GM12878 (cell line): ENCODE data around the gene CCDC78. TPM values are rescaled to one million over a fixed set of nuclear protein-coding genes. Genes with fewer than 3 reads are reported as not detected.

Experiments used
- ATAC-seq: fragments of 200-7000 bp; cut with Tn5 transposase; 3 replicates; pipeline ENCODE4 v1.9.1; 2020; ENCODE audit warnings: mild to moderate bottlenecking, moderate library complexity
- BruUV-seq: library from RNA; stranded (reverse); fragments of 400-500 nt; replicated peaks from 2 replicates; lab custom pipeline; 2021; lab: Mats Ljungman, UMichigan
- CTCF ChIA-PET: fragments of 300-600 bp; sonication (Branson Sonifier 250); formaldehyde crosslinking; extraction: SDS; loops from one replicate; lab custom pipeline; 2021; ENCODE audit warnings: inconsistent platforms; lab: Yijun Ruan, JAX
- POLR2A ChIA-PET: fragments of 350-600 bp; formaldehyde crosslinking; extraction: SDS; loops from one replicate; lab custom pipeline; 2021; ENCODE audit warnings: inconsistent platforms; lab: Charles Lee
- RAD21 ChIA-PET: fragments of 300-600 bp; sonication (Branson Sonifier 250); formaldehyde crosslinking; loops from one replicate; lab custom pipeline; 2023; ENCODE audit warnings: antibody characterized with exemption; ENCODE audit not compliant: unreplicated experiment; lab: Charles Lee
- SMC1A ChIA-PET: fragments of 300-600 bp; sonication (Branson Sonifier 250); formaldehyde crosslinking; loops from one replicate; lab custom pipeline; 2023; ENCODE audit not compliant: unreplicated experiment, uncharacterized antibody; lab: Charles Lee
- DNase-seq: peaks from one replicate; pipeline ENCODE4 v3.0.0-alpha.2; 2011; ENCODE audit warnings: low read depth, low spot score
- FAIRE-seq: peaks from 3 replicates; lab custom pipeline; 2011; peaks lifted over from hg19 to GRCh38; lab: Jason Lieb, UNC
- H2AFZ ChIP-seq: 2 replicates; pipeline ENCODE4 v1.6.0; 2011; ENCODE audit warnings: low read depth, low read length, control low read depth; ENCODE audit not compliant: control insufficient read depth
- H3K27ac ChIP-seq: 2 replicates; pipeline ENCODE4 v1.5.1; 2011; ENCODE audit warnings: control low read depth; ENCODE audit not compliant: control insufficient read depth, insufficient read depth
- H3K27me3 ChIP-seq, 2 experiments: replicated peaks in 1 of 2; 2 replicates each; pipeline versions ENCODE4 v1.6.0 to v1.6.1; 2011; ENCODE audit warnings: low read length in 1 of 2; ENCODE audit not compliant: control insufficient read depth in 2 of 2, insufficient read depth in 2 of 2
- H3K36me3 ChIP-seq, 2 experiments: 2 replicates each; pipeline ENCODE4 v1.5.1; 2011; ENCODE audit warnings: low read length in 1 of 2; ENCODE audit not compliant: control insufficient read depth in 2 of 2, insufficient read depth in 2 of 2
- H3K4me1 ChIP-seq: 2 replicates; pipeline ENCODE4 v1.6.1; 2011; ENCODE audit warnings: mild to moderate bottlenecking, low read length, moderate library complexity, mixed read lengths; ENCODE audit not compliant: control insufficient read depth, insufficient read depth
- H3K4me2 ChIP-seq: 2 replicates; pipeline ENCODE4 v1.6.0; 2011; ENCODE audit warnings: control low read depth; ENCODE audit not compliant: control insufficient read depth, insufficient read depth
- H3K4me3 ChIP-seq: fragments of 200-600 bp; sonication (generic); 2 replicates; pipeline ENCODE4 v1.5.1; 2016
- H3K79me2 ChIP-seq: 2 replicates; pipeline ENCODE4 v1.6.0; 2011; ENCODE audit warnings: low read length; ENCODE audit not compliant: control insufficient read depth, insufficient read depth
- H3K9ac ChIP-seq: 2 replicates; pipeline ENCODE4 v1.8.0; 2011; ENCODE audit warnings: low read length, control low read depth, mixed read lengths; ENCODE audit not compliant: control insufficient read depth, insufficient read depth
- H3K9me3 ChIP-seq: replicated peaks from 3 replicates; pipeline ENCODE4 v1.5.1; 2011; ENCODE audit warnings: mild to moderate bottlenecking, low read length; ENCODE audit not compliant: control insufficient read depth, insufficient read depth
- H4K20me1 ChIP-seq: 2 replicates; pipeline ENCODE4 v1.6.0; 2011; ENCODE audit not compliant: control insufficient read depth, insufficient read depth
- BACH1 ChIP-seq: fragments of 450-650 bp; IDR thresholded peaks from 2 replicates; pipeline ENCODE4 v1.6.1; 2017; ENCODE audit warnings: mild to moderate bottlenecking, borderline replicate concordance
- BCL11A ChIP-seq: IDR thresholded peaks from 2 replicates; pipeline ENCODE4 v1.6.1; 2011; ENCODE audit warnings: low read depth, low read length
- CBFB ChIP-seq: IDR thresholded peaks from 2 replicates; pipeline ENCODE4 v1.6.1; 2016; ENCODE audit warnings: antibody characterized with exemption, low read depth
- CREB1 ChIP-seq: IDR thresholded peaks from 2 replicates; pipeline ENCODE4 v1.6.1; 2012; ENCODE audit warnings: low read depth, mild to moderate bottlenecking, inconsistent platforms
- IRF4 ChIP-seq: IDR thresholded peaks from 2 replicates; pipeline ENCODE4 v1.6.1; 2011; ENCODE audit warnings: low read depth, low read length
- LARP7 ChIP-seq: fragments of 450-650 bp; IDR thresholded peaks from 2 replicates; pipeline ENCODE4 v1.6.1; 2017; ENCODE audit warnings: mild to moderate bottlenecking
- NR2C2 ChIP-seq: IDR thresholded peaks from 2 replicates; pipeline ENCODE4 v1.6.1; 2011; ENCODE audit warnings: borderline replicate concordance, low read depth; ENCODE audit not compliant: control insufficient read depth, insufficient read length
- RCOR1 ChIP-seq: conservative IDR thresholded peaks from 2 replicates; pipeline ENCODE4 v1.6.1; 2012; ENCODE audit warnings: low read depth, low read length, improper control_type of control experiment
- RELA ChIP-seq: fragments of 450-650 bp; IDR thresholded peaks from 2 replicates; pipeline ENCODE4 v1.8.0; 2014; ENCODE audit warnings: borderline replicate concordance; ENCODE audit not compliant: partially characterized antibody
- RFX5 ChIP-seq: IDR thresholded peaks from 2 replicates; pipeline ENCODE4 v1.6.1; 2011; ENCODE audit warnings: low read depth, low read length, improper control_type of control experiment
- SMAD1 ChIP-seq: fragments of 450-650 bp; IDR thresholded peaks from 2 replicates; pipeline ENCODE4 v1.6.1; 2018; ENCODE audit warnings: mild to moderate bottlenecking, low read depth; ENCODE audit not compliant: partially characterized antibody
- SMAD5 ChIP-seq: IDR thresholded peaks from 2 replicates; pipeline ENCODE4 v1.6.1; 2016; ENCODE audit warnings: antibody characterized with exemption, low read depth
- SMARCA5 ChIP-seq: fragments of 450-650 bp; IDR thresholded peaks from 2 replicates; pipeline ENCODE4 v1.6.1; 2017; ENCODE audit warnings: mild to moderate bottlenecking
- SREBF2 ChIP-seq: IDR thresholded peaks from 2 replicates; pipeline ENCODE4 v1.6.1; 2012; ENCODE audit warnings: mild to moderate bottlenecking, low read length
- STAT1 ChIP-seq: fragments of 450-650 bp; conservative IDR thresholded peaks from 2 replicates; pipeline ENCODE4 v1.6.1; 2014; ENCODE audit warnings: antibody characterized with exemption, mild to moderate bottlenecking
- TBL1XR1 ChIP-seq: IDR thresholded peaks from 2 replicates; pipeline ENCODE4 v1.6.1; 2012; ENCODE audit warnings: low read depth, low read length, improper control_type of control experiment
- TCF3 ChIP-seq: IDR thresholded peaks from 2 replicates; pipeline ENCODE4 v1.6.1; 2012; ENCODE audit warnings: low read depth, mild to moderate bottlenecking, low read length, borderline replicate concordance; ENCODE audit not compliant: insufficient read depth
- ZZZ3 ChIP-seq: IDR thresholded peaks from 2 replicates; pipeline ENCODE4 v1.6.1; 2011; ENCODE audit warnings: low read depth; ENCODE audit not compliant: control insufficient read depth, insufficient read length
- WGBS: methylation state at CpG from one replicate; pipeline ENCODE4 v1.1.6; 2016; ENCODE audit warnings: low lambda C conversion rate; ENCODE audit not compliant: insufficient replicate concordance, insufficient coverage; ENCODE audit errors: missing lambda C conversion rate; 5-methylcytosine and 5-hydroxymethylcytosine counted together
- in situ Hi-C: fragments of 300-500 bp; cut with MboI; formaldehyde crosslinking; loops from 9 replicates; pipeline ENCODE4 v1.14.3; 2018; ENCODE audit warnings: mixed read lengths
- intact Hi-C: fragments of 100-400 bp; cut with micrococcal nuclease; formaldehyde crosslinking; loops from one replicate; pipeline ENCODE4 v1.14.2; 2022; ENCODE audit not compliant: unreplicated experiment
- polyA plus RNA-seq, 11 experiments: library from polyadenylated mRNA; depleted of rRNA in 4 of 11; unstranded in 6 of 11; stranded (reverse) in 5 of 11; fragments of >200 nt; fragmentation: Nextera tagmentation in 4 of 11; fragmentation: Illumina TruSeq in 1 of 11; extraction: Ambion mirVana in 4 of 11; extraction: Trizol in 1 of 11; gene quantifications; 1 replicate in 1 of 11; 2 replicates in 10 of 11; pipeline versions ENCODE4 v1.2.1 to v1.2.3, GENCODE V29; 2011 to 2016; ENCODE audit warnings: inconsistent platforms in 2 of 11, missing spikeins in 2 of 11, low read depth in 1 of 11
- total RNA-seq, 4 experiments: library from RNA; depleted of rRNA in 3 of 4; stranded (reverse); fragments of >200 nt in 3 of 4; fragmentation: Illumina TruSeq in 1 of 4; extraction: Trizol in 1 of 4; gene quantifications; 2 replicates each; pipeline versions ENCODE4 v1.2.1 to v1.2.3, GENCODE V29; 2013 to 2021
- TF ChIP-seq, protein P1 (sequence below): fragments of 450-650 bp; IDR thresholded peaks from 2 replicates; pipeline ENCODE4 v1.6.1; 2017; ENCODE audit warnings: antibody characterized with exemption, mild to moderate bottlenecking, moderate library complexity
- TF ChIP-seq, protein P2 (sequence below): IDR thresholded peaks from 2 replicates; pipeline ENCODE4 v1.6.1; 2012; ENCODE audit warnings: low read depth, low read length, improper control_type of control experiment

Gene CCDC78
- total and polyA plus RNA-seq, 10 of the 15 experiments (the other 5 are each of a cell fraction or from before 2014, with no cell fraction given): 0.10 to 26.2 (median 5.4) TPM

DNA sequence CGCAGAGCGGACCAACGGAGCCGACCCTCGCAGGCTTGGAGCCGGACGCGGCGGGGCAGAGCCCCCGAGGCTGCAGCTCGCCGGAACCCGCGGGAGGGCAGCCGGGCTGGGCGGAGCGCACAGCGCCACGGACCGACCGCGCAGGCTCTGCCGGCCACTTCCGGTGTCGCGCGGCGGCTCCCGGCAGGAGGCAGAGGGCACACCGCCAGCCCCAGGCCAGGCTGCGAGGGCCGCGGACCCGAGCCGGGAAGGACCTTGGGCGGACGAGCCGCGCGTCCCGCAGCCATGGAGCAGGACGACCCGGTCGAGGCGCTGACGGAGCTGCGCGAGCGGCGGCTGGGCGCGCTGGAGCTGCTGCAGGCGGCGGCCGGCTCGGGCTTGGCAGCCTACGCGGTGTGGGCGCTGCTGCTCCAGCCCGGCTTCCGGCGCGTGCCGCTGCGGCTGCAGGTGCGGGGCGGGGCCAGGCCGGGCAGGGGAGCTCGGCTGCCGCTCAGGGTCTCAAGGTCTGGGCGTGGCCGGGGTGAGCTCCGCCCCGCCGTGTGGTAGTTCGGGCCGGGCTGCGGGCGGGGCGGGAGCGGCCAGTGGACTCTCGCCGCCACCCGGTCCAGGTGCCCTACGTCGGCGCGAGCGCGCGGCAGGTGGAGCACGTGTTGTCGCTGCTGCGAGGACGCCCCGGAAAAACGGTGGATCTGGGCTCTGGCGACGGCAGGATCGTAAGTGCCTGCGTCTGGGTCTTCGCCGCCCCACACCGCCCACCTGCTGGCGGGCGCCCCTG, 5.1 kb downstream of the CCDC78 start, which contains the start of gene ANTKMT:
Gene ANTKMT (plus strand): TSS at position 157 of the 775 bp plus-strand sequence. CDS start 129 bp downstream, at position 286.
- in situ Hi-C loops: no loop called here
- RAD21 ChIA-PET: interaction anchor here (0.8 to 2.4 kb wide), 4 partner anchors 16 to 67 kb away, joined by 3 to 10 read pairs (median 6); partner anchors contain the start of genes CHTF18, RPUSD1 and STUB1
- peaks cover 16% of the 10 kb centered on the region for H3K4me1 ChIP-seq
- no peaks in the 10 kb centered on the region for H3K9me3 ChIP-seq
- peak; percentile 87 for ATAC-seq
- FAIRE-seq: peak; percentile 62
- POLR2A ChIA-PET: interaction anchor here (0.5 to 2.5 kb wide), 8 partner anchors 9 to 149 kb away, joined by 3 to 29 read pairs (median 6); partner anchors contain the start of genes CHTF18, CIAO3 and RPUSD1
- intact Hi-C loops: loop anchor here (2.0 kb wide), 2 partner anchors 20 to 36 kb away; partner anchors contain the start of genes CIAO3 and JMJD8
- SMC1A ChIA-PET: interaction anchor here (1.2 to 1.3 kb wide), 3 partner anchors 9 to 60 kb away, joined by 3 to 4 read pairs (median 3); no protein-coding TSS in a partner anchor
- peak within 1 kb of the TSS; percentile 86 for H3K4me3 ChIP-seq
- H3K27ac ChIP-seq: peak within 1 kb of the TSS; percentile 87
- no peak for DNase-seq
- H3K9ac ChIP-seq: peak within 1 kb of the TSS; percentile 91
- H2AFZ ChIP-seq: peak within 1 kb of the TSS; percentile 92
- WGBS: 3% methylated on average over 101 of the region's 106 CpGs
- H3K27me3 ChIP-seq: no peaks in the 10 kb centered on the region
- H3K79me2 ChIP-seq: no peaks in the 10 kb centered on the region; the same call in 1 of the 2 replicates
- no peaks in the 10 kb centered on the region for H3K36me3 ChIP-seq
- H4K20me1 ChIP-seq: 0 out of 2 replicates have a peak, but pooled peaks cover 2% of the 10 kb centered on the region
- peak within 1 kb of the TSS; percentile 69 for H3K4me2 ChIP-seq
- CTCF ChIA-PET: interaction anchor here (0.9 to 2.5 kb wide), 5 partner anchors 11 to 64 kb away, joined by 3 to 16 read pairs (median 4); no protein-coding TSS in a partner anchor
- BruUV-seq: TSS peak; percentile 63
- TF ChIP-seq NR2C2: no peak
- peak; percentile 88 for TF ChIP-seq STAT1
- no peak for TF ChIP-seq SREBF2
- TF ChIP-seq RCOR1: 0 out of 2 replicates have a peak, but pooled peaks have one; percentile 47
- peak; percentile 78 for TF ChIP-seq TCF3
- TF ChIP-seq LARP7: peak; percentile 96
- TF ChIP-seq SMARCA5: no peak; the same call in 1 of the 2 replicates
- TF ChIP-seq SMAD5: no peak
- TF ChIP-seq, protein P1, sequence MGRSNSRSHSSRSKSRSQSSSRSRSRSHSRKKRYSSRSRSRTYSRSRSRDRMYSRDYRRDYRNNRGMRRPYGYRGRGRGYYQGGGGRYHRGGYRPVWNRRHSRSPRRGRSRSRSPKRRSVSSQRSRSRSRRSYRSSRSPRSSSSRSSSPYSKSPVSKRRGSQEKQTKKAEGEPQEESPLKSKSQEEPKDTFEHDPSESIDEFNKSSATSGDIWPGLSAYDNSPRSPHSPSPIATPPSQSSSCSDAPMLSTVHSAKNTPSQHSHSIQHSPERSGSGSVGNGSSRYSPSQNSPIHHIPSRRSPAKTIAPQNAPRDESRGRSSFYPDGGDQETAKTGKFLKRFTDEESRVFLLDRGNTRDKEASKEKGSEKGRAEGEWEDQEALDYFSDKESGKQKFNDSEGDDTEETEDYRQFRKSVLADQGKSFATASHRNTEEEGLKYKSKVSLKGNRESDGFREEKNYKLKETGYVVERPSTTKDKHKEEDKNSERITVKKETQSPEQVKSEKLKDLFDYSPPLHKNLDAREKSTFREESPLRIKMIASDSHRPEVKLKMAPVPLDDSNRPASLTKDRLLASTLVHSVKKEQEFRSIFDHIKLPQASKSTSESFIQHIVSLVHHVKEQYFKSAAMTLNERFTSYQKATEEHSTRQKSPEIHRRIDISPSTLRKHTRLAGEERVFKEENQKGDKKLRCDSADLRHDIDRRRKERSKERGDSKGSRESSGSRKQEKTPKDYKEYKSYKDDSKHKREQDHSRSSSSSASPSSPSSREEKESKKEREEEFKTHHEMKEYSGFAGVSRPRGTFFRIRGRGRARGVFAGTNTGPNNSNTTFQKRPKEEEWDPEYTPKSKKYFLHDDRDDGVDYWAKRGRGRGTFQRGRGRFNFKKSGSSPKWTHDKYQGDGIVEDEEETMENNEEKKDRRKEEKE: peak; percentile 69; the same call in 1 of the 2 replicates
- no peak for TF ChIP-seq ZZZ3
- no peak for TF ChIP-seq TBL1XR1
- TF ChIP-seq, protein P2, sequence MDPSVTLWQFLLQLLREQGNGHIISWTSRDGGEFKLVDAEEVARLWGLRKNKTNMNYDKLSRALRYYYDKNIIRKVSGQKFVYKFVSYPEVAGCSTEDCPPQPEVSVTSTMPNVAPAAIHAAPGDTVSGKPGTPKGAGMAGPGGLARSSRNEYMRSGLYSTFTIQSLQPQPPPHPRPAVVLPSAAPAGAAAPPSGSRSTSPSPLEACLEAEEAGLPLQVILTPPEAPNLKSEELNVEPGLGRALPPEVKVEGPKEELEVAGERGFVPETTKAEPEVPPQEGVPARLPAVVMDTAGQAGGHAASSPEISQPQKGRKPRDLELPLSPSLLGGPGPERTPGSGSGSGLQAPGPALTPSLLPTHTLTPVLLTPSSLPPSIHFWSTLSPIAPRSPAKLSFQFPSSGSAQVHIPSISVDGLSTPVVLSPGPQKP: 0 out of 2 replicates have a peak, but pooled peaks have one; percentile 34
- no peak for TF ChIP-seq RFX5
- TF ChIP-seq SMAD1: no peak
- TF ChIP-seq IRF4: no peak
- TF ChIP-seq RELA: peak; percentile 71
- peak; percentile 25; the same call in 1 of the 2 replicates for TF ChIP-seq CREB1
- no peak for TF ChIP-seq BCL11A
- no peak for TF ChIP-seq CBFB
- TF ChIP-seq BACH1: peak; percentile 77
